Testis (tissue), 3 donors: ENCODE data around the gene STARD3. TPM values are rescaled to one million over a fixed set of nuclear protein-coding genes. Genes with fewer than 3 reads are reported as not detected.

Source experiments
- DNase-seq: peaks from one replicate; pipeline ENCODE4 v3.0.0-alpha.2; 2019
- H3K27ac ChIP-seq, 2 donors: fragments of 200-600 bp; sonication (generic); one replicate each; pipeline ENCODE4 v1.5.1; 2019
- H3K27me3 ChIP-seq: fragments of 200-600 bp; sonication (generic); one replicate; pipeline ENCODE4 v1.5.1; 2019
- H3K36me3 ChIP-seq: fragments of 200-600 bp; sonication (generic); one replicate; pipeline ENCODE4 v1.5.1; 2017; ENCODE audit warnings: low read depth; ENCODE audit errors: missing control alignments
- H3K4me1 ChIP-seq: fragments of 200-600 bp; sonication (generic); one replicate; pipeline ENCODE4 v1.5.1; 2019
- H3K4me3 ChIP-seq, 2 donors: fragments of 200-600 bp; sonication (generic); one replicate each; pipeline ENCODE4 v1.5.1; 2017 to 2019
- H3K9me3 ChIP-seq: fragments of 200-600 bp; sonication (generic); one replicate; pipeline ENCODE4 v1.5.1; 2017
- POLR2A ChIP-seq: fragments of 450-650 bp; IDR thresholded peaks from one replicate; pipeline ENCODE4 v1.6.1; 2017; ENCODE audit warnings: antibody characterized with exemption, mild to moderate bottlenecking, moderate library complexity
- WGBS, 2 donors: methylation state at CpG; one replicate each; pipeline ENCODE4 v1.1.5; 2018; 5-methylcytosine and 5-hydroxymethylcytosine counted together
- intact Hi-C: fragments of 100-400 bp; cut with DNase I; formaldehyde crosslinking; loops from one replicate; pipeline ENCODE4 v1.15.1; 2023; ENCODE audit warnings: low total_unique reads
- polyA plus RNA-seq: library from polyadenylated mRNA; stranded (reverse); fragments of 350-450 nt; fragmentation: Illumina TruSeq; extraction: RNeasy Lipid Tissue Mini Kit (QIAGEN cat#74804); gene quantifications from one replicate; pipeline ENCODE4 v1.2.3, GENCODE V29; 2014; ENCODE audit warnings: low read depth, low replicate concordance; ENCODE audit not compliant: insufficient read depth
- total RNA-seq, 2 donors: library from RNA; depleted of rRNA; stranded (reverse); fragments of >200 nt; gene quantifications; one replicate each; pipeline ENCODE4 v1.2.3, GENCODE V29; 2016
- TF ChIP-seq, protein P1 (sequence below), 3 experiments: fragments of 450-650 bp in 2 of 3; fragments of 200-600 bp in 1 of 3; sonication (generic) in 1 of 3; IDR thresholded peaks; one replicate each; pipeline ENCODE4 v1.5.1; 2016 to 2019; ENCODE audit warnings: antibody characterized with exemption in 3 of 3, mild to moderate bottlenecking in 2 of 3, moderate library complexity in 1 of 3

Gene STARD3
- total and polyA plus RNA-seq, 3 donors from 2014 or later = 102 to 352 (median 265) TPM

DNA sequence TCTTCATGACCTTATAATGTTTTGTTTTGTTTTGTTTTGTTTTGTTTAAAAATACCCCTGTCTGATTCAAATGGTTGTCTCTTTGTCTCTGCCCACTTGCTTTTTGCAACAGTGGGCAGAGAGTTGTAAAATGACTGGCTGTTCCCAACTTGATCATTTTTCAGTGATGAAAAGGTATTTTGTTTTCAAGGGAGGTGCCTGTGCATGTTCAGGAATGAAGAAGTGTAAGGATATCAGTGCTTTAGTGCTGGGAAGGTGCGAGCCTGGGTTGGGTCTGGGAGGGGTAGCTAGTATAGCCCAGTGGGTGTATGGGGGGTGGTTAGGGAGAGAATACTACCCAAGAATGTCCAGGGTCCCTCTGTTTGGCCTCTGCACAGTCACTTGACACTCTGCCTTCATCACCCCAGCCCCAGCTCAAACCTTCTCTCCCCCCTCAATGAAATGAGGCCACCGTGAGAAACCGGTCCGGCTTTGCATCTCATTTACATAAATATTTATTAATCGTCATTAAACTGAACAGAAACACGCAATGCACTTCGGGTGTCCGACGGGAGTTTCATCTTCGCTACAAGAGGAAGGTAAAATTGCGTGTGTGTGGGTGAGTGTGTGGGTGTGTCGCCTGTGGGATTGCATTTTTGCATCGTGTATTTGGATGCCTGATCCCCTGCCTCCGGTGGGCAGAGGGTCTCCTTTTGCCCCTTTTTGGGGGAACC, 33.5 kb upstream of the STARD3 start:
- 9 to 11% methylated on average over 14 of the region's 14 CpGs for WGBS, 2 donors
- Histone ChIP-seq H3K27ac (no peak overlapping the region), H3K4me1 (peaks cover 10% of the 10 kb centered on the region), H3K9me3 (no peaks in the 10 kb centered on the region), H3K36me3 (no peaks in the 10 kb centered on the region), H3K4me3 (no peak overlapping the region), H3K27me3 (peaks cover 5% of the 10 kb centered on the region)
- intact Hi-C loops = no loop called here
- TF ChIP-seq, protein P1, sequence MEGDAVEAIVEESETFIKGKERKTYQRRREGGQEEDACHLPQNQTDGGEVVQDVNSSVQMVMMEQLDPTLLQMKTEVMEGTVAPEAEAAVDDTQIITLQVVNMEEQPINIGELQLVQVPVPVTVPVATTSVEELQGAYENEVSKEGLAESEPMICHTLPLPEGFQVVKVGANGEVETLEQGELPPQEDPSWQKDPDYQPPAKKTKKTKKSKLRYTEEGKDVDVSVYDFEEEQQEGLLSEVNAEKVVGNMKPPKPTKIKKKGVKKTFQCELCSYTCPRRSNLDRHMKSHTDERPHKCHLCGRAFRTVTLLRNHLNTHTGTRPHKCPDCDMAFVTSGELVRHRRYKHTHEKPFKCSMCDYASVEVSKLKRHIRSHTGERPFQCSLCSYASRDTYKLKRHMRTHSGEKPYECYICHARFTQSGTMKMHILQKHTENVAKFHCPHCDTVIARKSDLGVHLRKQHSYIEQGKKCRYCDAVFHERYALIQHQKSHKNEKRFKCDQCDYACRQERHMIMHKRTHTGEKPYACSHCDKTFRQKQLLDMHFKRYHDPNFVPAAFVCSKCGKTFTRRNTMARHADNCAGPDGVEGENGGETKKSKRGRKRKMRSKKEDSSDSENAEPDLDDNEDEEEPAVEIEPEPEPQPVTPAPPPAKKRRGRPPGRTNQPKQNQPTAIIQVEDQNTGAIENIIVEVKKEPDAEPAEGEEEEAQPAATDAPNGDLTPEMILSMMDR (IDR thresholded peaks at IDR 0.05) = no peak
- no peak for TF ChIP-seq POLR2A
- DNase-seq = no peak

GRCh38 chr17:39604911-39605491, 31.9 kb upstream of the STARD3 start:
- no peak for DNase-seq
- H3K27ac ChIP-seq = no peak overlapping the region
- intact Hi-C loops = no loop called here
- H3K4me1 ChIP-seq = peaks cover 6% of the 10 kb centered on the region
- H3K36me3 ChIP-seq = no peaks in the 10 kb centered on the region
- no peak overlapping the region for H3K4me3 ChIP-seq
- peaks cover 5% of the 10 kb centered on the region for H3K27me3 ChIP-seq
- 4 to 5% methylated on average over 23 to 31 of the region's 31 CpGs for WGBS, 2 donors
- TF ChIP-seq POLR2A = no peak
- H3K9me3 ChIP-seq = no peaks in the 10 kb centered on the region

GRCh38 chr17:39605492-39606433, 31.2 kb upstream of the STARD3 start:
- WGBS, 2 donors = 1 to 2% methylated on average over 25 to 93 of the region's 102 CpGs
- H3K36me3 ChIP-seq = no peaks in the 10 kb centered on the region
- no peak overlapping the region for H3K27ac ChIP-seq
- H3K4me1 ChIP-seq = peaks cover 6% of the 10 kb centered on the region
- TF ChIP-seq, protein P1 (IDR thresholded peaks at IDR 0.05) = no peak
- no peak for TF ChIP-seq POLR2A
- peak overlapping the region in 1 of 2 donors; percentile 3 for H3K4me3 ChIP-seq
- DNase-seq = no peak
- intact Hi-C loops = no loop called here
- H3K9me3 ChIP-seq = no peaks in the 10 kb centered on the region
- peaks cover 5% of the 10 kb centered on the region for H3K27me3 ChIP-seq

DNA sequence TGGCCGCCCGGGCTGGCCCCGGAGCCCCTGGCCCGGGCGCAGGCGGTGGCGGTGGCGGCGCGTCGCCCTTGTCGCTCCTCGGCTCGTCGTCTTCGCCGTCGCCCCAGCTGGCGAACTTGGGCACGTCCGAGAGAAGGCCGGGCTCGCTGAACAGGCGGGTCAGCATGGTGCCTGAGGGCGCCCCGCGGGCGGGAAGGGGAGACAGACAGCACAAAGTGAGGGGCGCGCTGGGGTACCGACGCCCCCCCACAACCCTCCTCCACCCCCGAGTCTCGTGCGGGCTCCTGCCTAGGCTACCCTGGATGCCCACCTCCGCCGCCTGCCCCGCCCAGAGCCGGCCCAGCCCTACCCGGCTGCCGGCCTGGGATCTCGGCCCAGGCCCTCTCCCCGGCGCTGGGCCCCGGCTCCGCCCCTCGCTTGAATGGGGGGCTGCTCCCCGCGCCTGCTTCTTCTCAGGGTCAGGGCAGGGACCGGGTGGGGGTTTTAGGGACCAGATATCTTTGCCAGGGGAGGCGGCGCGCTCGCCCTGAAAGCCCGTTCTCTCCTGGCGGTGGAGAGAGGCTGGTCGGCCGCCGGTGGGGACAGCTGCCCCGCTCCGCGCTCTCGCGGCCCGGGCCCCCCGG, 30.4 kb upstream of the STARD3 start:
- Histone ChIP-seq H3K4me1 (peaks cover 6% of the 10 kb centered on the region), H3K27ac (no peak overlapping the region), H3K36me3 (no peaks in the 10 kb centered on the region), H3K9me3 (no peaks in the 10 kb centered on the region), H3K27me3 (peaks cover 5% of the 10 kb centered on the region), H3K4me3 (peak overlapping the region in 1 of 2 donors; percentile 3)
- intact Hi-C loops = no loop called here
- DNase-seq = no peak
- no peak for TF ChIP-seq POLR2A
- TF ChIP-seq, protein P1 (IDR thresholded peaks at IDR 0.05) = no peak
- 0 to 1% methylated on average over 11 to 63 of the region's 66 CpGs for WGBS, 2 donors
